Measurements from ENCODE around the gene KPNA6. TPM values are rescaled to one million over a fixed set of nuclear protein-coding genes. Genes with fewer than 3 reads are reported as not detected.

The KPNA6 gene
- total RNA-seq, 2 experiments from 2014 or later, result 19.5 to 36.3 TPM

- CTCF ChIA-PET (ENCODE audit: unreplicated experiment), result interaction anchor here (0.8 kb wide), 1 partner anchor 30 kb away, joined by 4 read pairs; no protein-coding TSS in a partner anchor
- TF ChIP-seq CTCF (conservative IDR thresholded peaks at IDR 0.05; ENCODE audit: low read length), result no peak
- TF ChIP-seq EZH2phosphoT487 (IDR thresholded peaks at IDR 0.05; ENCODE audit: borderline replicate concordance, low read depth, low read length), result no peak
- no peak overlapping the region for H3K4me2 ChIP-seq (ENCODE audit: low read length)
- peaks cover 6% of the 10 kb centered on the region for H3K36me3 ChIP-seq (ENCODE audit: insufficient read depth, low read length)
- no peaks in the 10 kb centered on the region for H3K9me3 ChIP-seq (ENCODE audit: low read length)
- H3K9me2 ChIP-seq (ENCODE audit: insufficient read depth, low read length), result no peaks in the 10 kb centered on the region
- no peaks in the 10 kb centered on the region for H4K20me1 ChIP-seq (ENCODE audit: insufficient read depth, low read length)
- POLR2A ChIA-PET, result interaction anchor here (1.0 to 1.1 kb wide), 2 partner anchors 32 to 97 kb away, joined by 3 read pairs; partner anchors contain the start of gene LCK
- no TSS peak for BruUV-seq (replicated peaks)
- H3K4me3 ChIP-seq (ENCODE audit: low read depth, low read length, poor library complexity, severe bottlenecking), result no peak overlapping the region
- DNase-seq (ENCODE audit: low spot score), result no peak
- peaks cover 32% of the 10 kb centered on the region for H3K4me1 ChIP-seq (ENCODE audit: insufficient read depth, low read length, poor library complexity, severe bottlenecking)
- intact Hi-C loops (cut with micrococcal nuclease; ENCODE audit: unreplicated experiment), result no loop called here
- no peak overlapping the region for H3K27ac ChIP-seq (ENCODE audit: low read depth, low read length, poor library complexity, severe bottlenecking)
- peaks cover 18% of the 10 kb centered on the region for H3K79me2 ChIP-seq (ENCODE audit: insufficient read depth, low read depth, low read length)
- no peak overlapping the region for H2AFZ ChIP-seq (ENCODE audit: low read length)
Observed at GRCh38 chr1:32219022-32219421, 111.2 kb downstream of the KPNA6 start.

GRCh38 chr1:32220746-32221580 lies 113.1 kb downstream of the KPNA6 start:
- TF ChIP-seq CTCF (conservative IDR thresholded peaks at IDR 0.05; ENCODE audit: low read length), result no peak
- TF ChIP-seq EZH2phosphoT487 (IDR thresholded peaks at IDR 0.05; ENCODE audit: borderline replicate concordance, low read depth, low read length), result no peak
- CTCF ChIA-PET (ENCODE audit: unreplicated experiment), result interaction anchor here (1.4 kb wide), 1 partner anchor 34 kb away, joined by 3 read pairs; no protein-coding TSS in a partner anchor
- intact Hi-C loops (cut with micrococcal nuclease; ENCODE audit: unreplicated experiment), result no loop called here
- H3K4me2 ChIP-seq (ENCODE audit: low read length), result peak overlapping the region; percentile 99
- peak overlapping the region; percentile 37 for H3K27ac ChIP-seq (ENCODE audit: low read depth, low read length, poor library complexity, severe bottlenecking)
- H3K79me2 ChIP-seq (ENCODE audit: insufficient read depth, low read depth, low read length), result peaks cover 23% of the 10 kb centered on the region
- peaks cover 25% of the 10 kb centered on the region for H3K36me3 ChIP-seq (ENCODE audit: insufficient read depth, low read length)
- H2AFZ ChIP-seq (ENCODE audit: low read length), result no peak overlapping the region; the same call in 1 of the 2 replicates
- peaks cover 33% of the 10 kb centered on the region for H3K4me1 ChIP-seq (ENCODE audit: insufficient read depth, low read length, poor library complexity, severe bottlenecking)
- H4K20me1 ChIP-seq (ENCODE audit: insufficient read depth, low read length), result no peaks in the 10 kb centered on the region
- peak; percentile 68 for DNase-seq (ENCODE audit: low spot score)
- no TSS peak for BruUV-seq (replicated peaks)
- H3K9me2 ChIP-seq (ENCODE audit: insufficient read depth, low read length), result no peaks in the 10 kb centered on the region
- peak overlapping the region; percentile 96 for H3K4me3 ChIP-seq (ENCODE audit: low read depth, low read length, poor library complexity, severe bottlenecking)
- H3K9me3 ChIP-seq (ENCODE audit: low read length), result no peaks in the 10 kb centered on the region
- POLR2A ChIA-PET, result interaction anchor here (0.6 to 0.9 kb wide), 5 partner anchors 11 to 1238 kb away, joined by 3 to 8 read pairs (median 3); partner anchors contain the start of gene HDAC1
